EL (cell line): ENCODE data around the gene CHMP4B.
"Not testable (repeated sequence)": the region's sequence is repeated elsewhere in the genome, so short reads cannot be mapped to it uniquely, and the experiment has no call there.

Source experiments
- DNase-seq: peaks from one replicate; pipeline ENCODE4 v3.0.0-alpha.2; 2016

Gene CHMP4B

GRCh38 chr20:33790566-33790965 lies 20.6 kb upstream of the CHMP4B start:
- DNase-seq: no peak

GRCh38 chr20:33791021-33791420 lies 20.1 kb upstream of the CHMP4B start:
- DNase-seq: no peak

DNA sequence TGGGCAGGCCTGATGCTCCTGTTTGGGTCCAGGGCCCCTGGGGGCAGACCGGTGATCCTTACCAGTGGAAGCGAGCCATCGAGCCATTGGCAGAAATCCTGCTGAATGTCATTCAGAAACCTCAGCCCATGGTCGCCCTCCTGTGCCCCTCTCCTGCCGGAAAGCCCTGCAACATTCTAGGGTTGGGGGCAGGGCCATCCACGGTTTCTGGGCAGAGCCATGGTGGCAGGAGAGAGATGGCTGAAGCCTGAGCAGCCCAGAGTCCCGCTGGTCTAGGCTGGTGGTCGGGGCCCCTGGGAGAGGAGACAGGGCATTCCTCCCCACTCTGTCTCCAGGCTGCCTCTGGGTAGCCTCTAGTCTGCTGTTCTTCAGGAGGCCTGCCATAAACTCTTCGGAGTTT lies 19.6 kb upstream of the CHMP4B start:
- DNase-seq: no peak

DNA sequence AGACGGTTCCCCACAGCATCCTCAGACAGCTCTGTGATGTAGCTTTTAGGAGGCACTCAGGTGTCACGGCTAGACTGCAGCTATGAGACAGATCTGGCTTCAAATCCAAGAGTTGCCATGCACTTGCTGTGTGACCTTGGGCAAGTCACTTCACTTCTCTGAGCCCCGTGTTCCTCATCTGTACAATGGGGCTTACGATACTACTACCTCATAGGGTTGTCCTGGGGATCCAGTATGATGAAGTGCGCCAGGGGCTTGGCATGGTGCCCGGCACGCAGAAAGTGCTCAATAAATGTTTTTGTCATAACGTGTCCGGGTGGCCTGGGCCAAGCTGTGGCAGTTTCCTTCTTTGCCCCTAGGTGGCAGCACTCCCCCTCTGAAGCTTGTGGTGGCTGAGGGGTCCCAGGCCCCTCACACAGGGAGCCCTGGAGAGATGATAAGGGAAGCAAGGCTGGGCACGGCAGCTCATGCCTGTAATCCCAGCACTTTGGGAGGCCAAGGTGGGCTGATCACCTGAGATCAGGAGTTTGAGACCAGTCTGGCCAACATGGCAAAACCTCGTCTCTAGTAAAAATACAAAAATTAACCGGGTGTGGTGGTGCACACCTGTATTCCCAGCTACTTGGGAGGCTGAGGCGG lies 19.1 kb upstream of the CHMP4B start:
- DNase-seq: peak; percentile 25

GRCh38 chr20:33792598-33792989 lies 18.6 kb upstream of the CHMP4B start:
- DNase-seq: not testable (repeated sequence)

DNA sequence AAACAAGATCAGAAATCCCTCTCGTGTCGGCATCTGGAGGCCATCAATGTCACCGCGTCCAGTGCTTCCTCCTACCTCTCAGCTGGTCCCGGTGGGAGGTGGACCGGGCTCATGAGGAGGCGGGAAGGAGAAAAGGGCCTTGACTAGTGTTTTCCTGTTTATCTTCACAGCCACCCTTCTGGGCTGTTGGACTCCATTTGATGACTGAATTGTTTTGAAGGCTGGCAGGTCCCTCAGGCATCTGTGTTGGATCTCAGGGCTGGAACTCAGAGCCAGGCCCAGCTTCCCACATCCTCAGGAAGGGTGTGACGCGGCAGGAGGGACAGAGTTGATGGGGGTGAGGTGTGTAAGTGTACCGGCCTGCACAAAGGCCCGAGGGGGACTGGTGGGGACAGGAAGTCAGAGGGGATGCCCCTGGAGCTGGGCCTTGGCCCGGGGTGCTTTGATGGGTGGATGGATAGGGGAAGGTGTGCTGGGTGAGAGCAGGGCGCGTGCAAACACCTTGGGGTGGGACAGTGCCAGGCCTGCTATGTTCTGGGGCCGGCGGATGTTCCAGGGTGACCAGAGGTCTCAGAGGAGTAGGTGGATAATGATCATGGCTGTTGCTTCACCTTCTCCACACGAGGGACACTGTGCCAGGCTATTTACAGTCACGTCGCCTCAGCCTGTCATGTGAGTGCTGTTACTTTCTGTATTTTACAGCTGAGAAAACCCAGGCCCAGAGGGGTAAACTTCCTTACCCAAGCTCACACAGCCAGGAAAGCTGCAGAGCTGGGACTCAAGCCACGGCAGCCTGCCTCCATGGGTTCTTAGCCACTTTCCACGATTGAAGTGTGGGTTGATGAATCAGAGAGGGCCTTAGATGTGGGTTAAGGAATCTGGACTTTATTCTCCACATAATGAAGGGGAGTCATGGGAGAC lies 17.9 kb upstream of the CHMP4B start:
- DNase-seq: no peak

DNA sequence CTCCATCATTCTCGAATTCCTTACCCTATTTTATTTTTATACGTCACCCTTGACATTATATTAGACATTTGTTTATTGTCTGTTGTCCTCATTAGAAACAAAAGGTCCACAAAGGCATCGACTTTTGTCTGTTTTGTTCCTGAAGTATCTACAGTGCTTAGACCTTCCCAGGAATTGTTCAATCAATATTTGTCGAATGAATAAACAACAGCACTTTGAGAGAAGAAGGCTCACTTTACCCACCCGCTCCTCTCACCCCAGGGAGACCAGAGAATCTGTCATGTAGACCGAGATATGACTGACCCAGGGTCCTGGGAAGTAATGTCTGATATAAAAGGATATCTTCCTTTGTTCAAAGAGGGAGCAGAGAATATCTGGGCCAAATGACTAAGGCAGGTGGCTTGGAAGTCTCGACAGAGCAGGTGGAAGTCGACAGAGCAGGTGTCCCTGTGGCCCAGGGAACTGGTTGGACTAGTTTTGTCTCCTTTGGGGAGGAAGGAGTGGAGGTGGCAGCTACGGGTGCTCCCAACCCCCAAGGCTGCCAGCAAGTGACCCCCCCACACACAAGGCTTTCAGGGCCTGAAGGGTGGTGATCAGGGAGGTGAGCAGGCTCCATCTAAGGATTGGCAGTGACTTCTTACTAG lies 14.8 kb upstream of the CHMP4B start:
- no peak for DNase-seq

DNA sequence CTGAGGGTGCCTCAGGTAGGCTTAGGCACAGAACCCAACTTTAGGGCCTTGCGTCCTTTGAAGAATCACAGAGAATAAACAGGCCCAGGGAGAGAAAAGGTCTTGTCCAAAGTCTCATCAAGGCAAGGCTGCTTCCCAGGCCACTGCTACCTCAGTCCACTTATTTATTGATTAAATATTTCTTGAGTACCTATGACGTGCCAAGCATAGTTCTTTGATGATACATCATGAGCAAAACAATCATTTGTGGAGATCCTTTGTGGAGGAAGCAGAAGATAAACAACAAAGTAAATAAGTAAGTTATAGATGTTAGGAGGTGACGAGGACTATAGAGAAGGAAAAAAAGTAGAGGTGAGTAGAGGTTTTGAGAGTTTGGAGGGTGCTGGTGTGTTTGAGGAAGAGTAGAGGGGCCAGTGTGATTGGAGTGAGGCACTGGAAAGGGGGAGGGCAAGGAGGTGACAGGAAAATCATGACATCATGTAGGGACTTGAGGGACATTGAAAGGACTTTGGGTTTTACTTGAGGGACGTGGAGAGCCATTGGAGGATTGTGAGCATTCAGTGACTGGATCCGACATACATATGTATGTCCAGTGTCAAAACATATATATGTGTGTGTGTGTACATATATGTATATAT lies 14.1 kb upstream of the CHMP4B start:
- no peak for DNase-seq

DNA sequence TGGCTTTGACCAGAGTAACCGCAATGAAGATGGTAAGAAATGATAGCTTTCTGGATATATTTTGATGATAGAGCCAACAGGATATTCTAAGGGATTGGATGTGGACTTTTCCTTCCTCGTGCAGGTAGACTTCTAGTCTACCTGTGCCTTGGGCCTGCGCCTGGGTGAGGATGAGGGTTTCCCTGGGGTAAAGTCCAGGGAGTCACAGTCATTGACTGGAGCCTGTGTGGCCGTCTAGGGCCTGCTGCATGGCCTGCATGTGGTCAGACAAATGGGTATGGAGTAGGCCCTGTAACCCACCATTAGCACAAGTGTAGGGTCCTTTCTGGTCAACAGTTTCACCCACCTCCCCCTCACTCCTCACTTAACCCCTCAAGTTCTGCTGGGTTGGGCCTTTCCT lies 12.7 kb upstream of the CHMP4B start:
- no peak for DNase-seq

DNA sequence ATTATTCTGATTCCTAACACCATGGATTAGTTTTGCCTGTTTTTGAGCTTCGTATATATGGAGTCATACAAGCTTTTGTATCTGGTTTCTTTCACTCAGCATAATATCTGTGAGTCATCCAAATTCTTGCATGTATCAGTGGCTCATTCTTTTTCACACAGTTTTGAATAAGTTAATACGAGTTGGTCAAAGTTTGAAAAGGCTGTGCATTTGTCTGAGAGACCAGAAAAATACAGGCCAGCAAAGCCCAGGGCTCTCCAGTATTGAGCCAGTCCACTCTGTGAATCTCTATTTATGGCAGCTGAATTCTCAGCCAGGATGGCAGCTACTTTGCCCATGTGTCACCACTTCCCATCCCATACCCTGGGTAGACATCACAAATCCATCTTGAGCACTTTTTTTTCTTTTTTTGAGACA lies 7.2 kb upstream of the CHMP4B start:
- DNase-seq: peak; percentile 60

- DNase-seq: no peak
Measured at GRCh38 chr20:33808388-33808787, 2.8 kb upstream of the CHMP4B start.

DNA sequence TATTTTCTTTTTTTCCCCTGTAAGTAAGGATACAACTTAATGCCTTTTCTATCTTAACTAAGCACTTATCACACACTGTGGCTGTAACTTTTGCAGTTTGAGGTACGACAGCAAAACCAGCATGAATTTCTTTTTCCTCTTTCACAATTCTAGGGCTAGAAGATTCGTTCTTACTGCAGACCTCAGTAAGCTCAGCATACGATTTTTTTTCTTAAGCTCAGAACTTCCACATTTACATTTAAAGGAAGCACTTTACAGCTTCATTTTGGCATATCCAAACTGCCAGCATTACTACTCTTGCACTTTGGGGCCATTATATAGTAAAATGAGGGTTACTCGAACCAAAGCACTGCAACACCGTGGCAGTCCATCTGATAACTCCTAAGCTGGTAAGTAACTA lies 889 bp upstream of the CHMP4B start:
- no peak for DNase-seq

- DNase-seq: no peak
Measured at GRCh38 chr20:33811776-33812151, 616 bp downstream of the CHMP4B start.

GRCh38 chr20:33812152-33812849 lies 1.2 kb downstream of the CHMP4B start:
- DNase-seq: peak; percentile 91

GRCh38 chr20:33812908-33813462 lies 1.8 kb downstream of the CHMP4B start:
- peak; percentile 34 for DNase-seq

- DNase-seq: no peak
Measured at GRCh38 chr20:33814238-33814712, 3.1 kb downstream of the CHMP4B start.

- no peak for DNase-seq
Measured at GRCh38 chr20:33815671-33816070, 4.5 kb downstream of the CHMP4B start.

GRCh38 chr20:33816191-33816590 lies 5.0 kb downstream of the CHMP4B start:
- no peak for DNase-seq

GRCh38 chr20:33817411-33817810 lies 6.3 kb downstream of the CHMP4B start:
- no peak for DNase-seq

- no peak for DNase-seq
Measured at GRCh38 chr20:33819456-33819855, 8.3 kb downstream of the CHMP4B start.

- no peak for DNase-seq
Measured at GRCh38 chr20:33820362-33820761, 9.2 kb downstream of the CHMP4B start.

DNA sequence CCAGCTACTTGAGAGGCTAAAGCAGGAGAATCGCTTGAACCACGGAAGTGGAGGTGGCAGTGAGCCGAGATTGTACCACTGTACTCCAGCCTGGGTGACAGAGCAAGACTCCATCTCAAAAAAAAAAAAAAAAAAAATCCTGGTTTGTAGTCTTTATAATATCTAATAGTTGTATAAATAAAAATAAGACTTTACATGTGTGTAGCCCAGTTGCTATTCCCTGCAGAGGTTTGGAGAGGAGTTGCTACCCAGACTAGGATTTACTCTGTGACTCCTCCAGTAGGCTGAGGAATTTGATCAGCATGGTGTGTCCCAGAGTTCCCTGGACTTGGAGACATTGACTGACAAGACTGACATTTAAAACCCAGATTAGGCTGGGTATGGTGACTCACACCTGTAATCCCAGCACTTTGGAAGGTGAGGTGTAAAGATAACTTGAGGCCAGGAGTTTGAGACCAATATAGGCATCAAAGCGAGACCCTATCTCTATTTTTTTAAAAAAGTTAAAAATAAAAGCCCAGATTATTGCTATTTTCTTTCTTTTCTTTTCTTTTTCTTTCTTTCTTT lies 10.2 kb downstream of the CHMP4B start:
- no peak for DNase-seq
